Body of pancreas (tissue), 4 donors: ENCODE results near the gene RACK1.
A peak's percentile ranks its signal among the peaks of the same experiment; 100 is the strongest.
"Not testable (repeated sequence)": the region's sequence is repeated elsewhere in the genome, so short reads cannot be mapped to it uniquely, and the experiment has no call there.

ENCODE experiments used
- POLR2A ChIP-seq, 3 donors: fragments of 450-650 bp; IDR thresholded peaks; one replicate each; pipeline ENCODE4 v1.6.1; 2016; ENCODE audit warnings: antibody characterized with exemption in 3 of 3, mild to moderate bottlenecking in 2 of 3
- TF ChIP-seq, protein P1 (sequence below), 7 experiments: fragments of 450-650 bp in 4 of 7; fragments of 200-600 bp in 3 of 7; sonication (generic) in 3 of 7; IDR thresholded peaks; one replicate each; pipeline ENCODE4 v1.5.1; 2016 to 2019; ENCODE audit warnings: antibody characterized with exemption in 7 of 7

DNA sequence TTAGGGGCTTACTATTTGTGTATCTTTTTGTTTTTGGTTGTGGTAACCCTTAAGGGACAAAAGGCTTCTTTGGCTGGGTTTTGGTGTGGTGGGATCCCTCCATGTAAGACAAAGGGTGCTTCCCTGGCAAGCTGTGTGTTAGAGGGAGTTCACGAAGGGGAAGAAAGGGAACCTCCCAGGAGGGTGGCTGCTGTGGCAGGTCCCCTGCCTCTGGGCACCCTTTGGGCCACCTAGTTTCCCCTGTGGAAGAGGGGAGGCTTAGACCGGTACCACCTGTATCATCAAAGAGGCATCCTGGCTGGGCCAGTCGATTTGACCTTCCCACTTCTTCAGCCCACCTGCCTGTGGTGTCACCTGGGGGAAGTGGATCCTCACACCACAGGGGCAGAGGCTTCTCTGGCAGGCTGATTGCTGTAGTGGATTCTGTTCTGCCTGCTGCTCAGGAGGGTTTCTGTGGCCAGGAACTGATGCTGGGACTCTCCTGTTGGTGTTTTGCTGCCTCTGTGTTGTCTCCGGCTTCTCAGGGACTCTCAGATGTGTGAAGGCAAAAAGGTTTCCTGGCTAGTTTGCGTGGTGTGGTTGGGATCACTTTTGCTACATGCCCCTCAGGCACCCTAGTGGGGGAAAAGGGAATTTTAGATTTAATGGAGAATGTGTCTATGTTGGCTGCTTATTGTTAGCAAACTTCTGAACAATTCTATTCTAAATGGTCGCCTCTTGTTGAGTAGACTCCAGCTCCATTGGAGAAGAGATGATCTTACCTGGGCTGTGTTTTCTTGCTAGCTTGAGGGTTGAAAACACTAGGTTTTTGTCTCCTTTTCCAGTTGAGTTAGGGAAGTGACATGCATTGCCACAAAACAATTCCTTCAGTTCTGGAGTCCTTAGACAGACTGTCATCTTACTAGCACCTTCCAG, 40.4 kb upstream of the RACK1 start:
- TF ChIP-seq, protein P1, sequence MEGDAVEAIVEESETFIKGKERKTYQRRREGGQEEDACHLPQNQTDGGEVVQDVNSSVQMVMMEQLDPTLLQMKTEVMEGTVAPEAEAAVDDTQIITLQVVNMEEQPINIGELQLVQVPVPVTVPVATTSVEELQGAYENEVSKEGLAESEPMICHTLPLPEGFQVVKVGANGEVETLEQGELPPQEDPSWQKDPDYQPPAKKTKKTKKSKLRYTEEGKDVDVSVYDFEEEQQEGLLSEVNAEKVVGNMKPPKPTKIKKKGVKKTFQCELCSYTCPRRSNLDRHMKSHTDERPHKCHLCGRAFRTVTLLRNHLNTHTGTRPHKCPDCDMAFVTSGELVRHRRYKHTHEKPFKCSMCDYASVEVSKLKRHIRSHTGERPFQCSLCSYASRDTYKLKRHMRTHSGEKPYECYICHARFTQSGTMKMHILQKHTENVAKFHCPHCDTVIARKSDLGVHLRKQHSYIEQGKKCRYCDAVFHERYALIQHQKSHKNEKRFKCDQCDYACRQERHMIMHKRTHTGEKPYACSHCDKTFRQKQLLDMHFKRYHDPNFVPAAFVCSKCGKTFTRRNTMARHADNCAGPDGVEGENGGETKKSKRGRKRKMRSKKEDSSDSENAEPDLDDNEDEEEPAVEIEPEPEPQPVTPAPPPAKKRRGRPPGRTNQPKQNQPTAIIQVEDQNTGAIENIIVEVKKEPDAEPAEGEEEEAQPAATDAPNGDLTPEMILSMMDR (IDR thresholded peaks at IDR 0.05): peak in 2 of 7 experiments; percentile 5 to 17
- not testable (repeated sequence) for TF ChIP-seq POLR2A (IDR thresholded peaks at IDR 0.05)
